Esophagus squamous epithelium (tissue), 5 donors: ENCODE data around the gene PRKD3. TPM values are rescaled to one million over a fixed set of nuclear protein-coding genes. Genes with fewer than 3 reads are reported as not detected.

Source experiments
- DNase-seq: peaks from one replicate; lab custom pipeline; 2025; lab: John Stamatoyannopoulos, UW
- H3K27ac ChIP-seq, 4 donors: fragments of 200-600 bp; sonication (generic); one replicate each; pipeline ENCODE4 v1.5.1; 2016 to 2019; ENCODE audit warnings: mild to moderate bottlenecking in 1 of 4
- H3K27me3 ChIP-seq, 4 donors: fragments of 200-600 bp; sonication (generic); 1 replicate in 3 of 4; 2 replicates in 1 of 4; pipeline versions ENCODE4 v1.5.1 to v1.6.0; 2017 to 2021; ENCODE audit warnings: antibody characterized with exemption in 1 of 4
- H3K36me3 ChIP-seq, 3 donors: fragments of 200-600 bp; sonication (generic); one replicate each; pipeline ENCODE4 v1.5.1; 2016 to 2019
- H3K4me1 ChIP-seq, 3 donors: fragments of 200-600 bp; sonication (generic); one replicate each; pipeline ENCODE4 v1.5.1; 2017 to 2019
- H3K4me3 ChIP-seq, 4 donors: fragments of 200-600 bp; sonication (generic); 1 replicate in 3 of 4; 2 replicates in 1 of 4; pipeline ENCODE4 v1.5.1; 2016 to 2019; ENCODE audit warnings: mild to moderate bottlenecking in 2 of 4, moderate library complexity in 1 of 4
- H3K9me3 ChIP-seq, 3 donors: fragments of 200-600 bp; sonication (generic); one replicate each; pipeline ENCODE4 v1.5.1; 2016 to 2019
- CTCF ChIP-seq, 6 experiments: fragments of 450-650 bp in 4 of 6; fragments of 200-600 bp in 2 of 6; sonication (generic) in 2 of 6; IDR thresholded peaks; one replicate each; pipeline ENCODE4 v1.5.1; 2016 to 2019; ENCODE audit warnings: antibody characterized with exemption in 6 of 6, mild to moderate bottlenecking in 4 of 6, moderate library complexity in 4 of 6
- POLR2A ChIP-seq, 4 donors: fragments of 450-650 bp; IDR thresholded peaks; one replicate each; pipeline ENCODE4 v1.6.1; 2017; ENCODE audit warnings: antibody characterized with exemption in 4 of 4, mild to moderate bottlenecking in 4 of 4, moderate library complexity in 3 of 4
- WGBS, 2 donors: methylation state at CpG; one replicate each; pipeline ENCODE4 v1.1.5; 2018; 5-methylcytosine and 5-hydroxymethylcytosine counted together
- intact Hi-C: fragments of 100-400 bp; cut with DNase I; formaldehyde crosslinking; loops from one replicate; pipeline ENCODE4 v1.15.0; 2022
- total RNA-seq, 4 donors: library from RNA; depleted of rRNA; stranded (reverse); fragments of >200 nt; gene quantifications; one replicate each; pipeline ENCODE4 v1.1.0, GENCODE V29; 2016
- donor health status: DM: yes; HTN: yes; CAD: no.

PRKD3 gene
- total RNA-seq, 4 donors from 2014 or later: 7.4 to 25.9 (median 23.2) TPM

GRCh38 chr2:37366773-37367172 is 42.1 kb upstream of the PRKD3 start:
- TF ChIP-seq POLR2A (IDR thresholded peaks at IDR 0.05) (no peak), CTCF (IDR thresholded peaks at IDR 0.05) (no peak)
- intact Hi-C loops: no loop called here
- 32 to 55% methylated on average over 4 of the region's 4 CpGs for WGBS, 2 donors
- Histone ChIP-seq H3K9me3 (no peaks in the 10 kb centered on the region), H3K27ac (no peak overlapping the region), H3K4me3 (no peak overlapping the region), H3K36me3 (no peaks in the 10 kb centered on the region), H3K4me1 (peaks cover 0 to 13% (median 1%) of the 10 kb centered on the region in 3 donors), H3K27me3 (no peaks in the 10 kb centered on the region)
- no peak for DNase-seq

- no peak for TF ChIP-seq CTCF (IDR thresholded peaks at IDR 0.05)
- no peak for TF ChIP-seq POLR2A (IDR thresholded peaks at IDR 0.05)
- 72 to 83% methylated on average over 2 of the region's 2 CpGs for WGBS, 2 donors
- Histone ChIP-seq H3K9me3 (no peaks in the 10 kb centered on the region), H3K27me3 (no peaks in the 10 kb centered on the region), H3K4me3 (no peak overlapping the region), H3K27ac (no peak overlapping the region), H3K36me3 (no peaks in the 10 kb centered on the region), H3K4me1 (peaks cover 0 to 24% (median 4%) of the 10 kb centered on the region in 3 donors)
- intact Hi-C loops: no loop called here
- DNase-seq: no peak
Measured at GRCh38 chr2:37365669-37366068, 41.0 kb upstream of the PRKD3 start.

- no peaks in the 10 kb centered on the region for H3K27me3 ChIP-seq
- H3K27ac ChIP-seq: no peak overlapping the region
- H3K4me1 ChIP-seq: peaks cover 0 to 24% (median 4%) of the 10 kb centered on the region in 3 donors
- TF ChIP-seq CTCF (IDR thresholded peaks at IDR 0.05): no peak
- no peak for TF ChIP-seq POLR2A (IDR thresholded peaks at IDR 0.05)
- H3K9me3 ChIP-seq: no peaks in the 10 kb centered on the region
- intact Hi-C loops: no loop called here
- no peaks in the 10 kb centered on the region for H3K36me3 ChIP-seq
- no peak for DNase-seq
- H3K4me3 ChIP-seq: no peak overlapping the region
- 87 to 96% methylated on average over 6 of the region's 6 CpGs for WGBS, 2 donors
Measured at GRCh38 chr2:37364351-37364750, 39.7 kb upstream of the PRKD3 start.

GRCh38 chr2:37361994-37362698 is 37.5 kb upstream of the PRKD3 start:
- intact Hi-C loops: no loop called here
- H3K27ac ChIP-seq: peak overlapping the region in 3 of 4 donors; percentile 34 to 62 (median 48)
- TF ChIP-seq POLR2A (IDR thresholded peaks at IDR 0.05): no peak
- no peak for TF ChIP-seq CTCF (IDR thresholded peaks at IDR 0.05)

GRCh38 chr2:37361216-37361815 is 36.7 kb upstream of the PRKD3 start:
- intact Hi-C loops: no loop called here
- no peak for TF ChIP-seq CTCF (IDR thresholded peaks at IDR 0.05)
- no peak for TF ChIP-seq POLR2A (IDR thresholded peaks at IDR 0.05)
- H3K4me1 ChIP-seq: peaks cover 0 to 24% (median 4%) of the 10 kb centered on the region in 3 donors
- no peak overlapping the region for H3K4me3 ChIP-seq
- 61 to 73% methylated on average over 3 of the region's 3 CpGs for WGBS, 2 donors
- no peaks in the 10 kb centered on the region for H3K27me3 ChIP-seq
- peak overlapping the region in 3 of 4 donors; percentile 34 to 62 (median 48) for H3K27ac ChIP-seq
- no peak for DNase-seq
- H3K36me3 ChIP-seq: no peaks in the 10 kb centered on the region
- H3K9me3 ChIP-seq: no peaks in the 10 kb centered on the region

More at GRCh38 chr2:37361994-37362698, 37.5 kb upstream of the PRKD3 start:
- H3K4me3 ChIP-seq: no peak overlapping the region
- peaks cover 0 to 24% (median 4%) of the 10 kb centered on the region in 3 donors for H3K4me1 ChIP-seq
- WGBS, 2 donors: 46 to 66% methylated on average over 9 of the region's 9 CpGs
- DNase-seq: no peak
- H3K36me3 ChIP-seq: no peaks in the 10 kb centered on the region
- no peaks in the 10 kb centered on the region for H3K27me3 ChIP-seq
- no peaks in the 10 kb centered on the region for H3K9me3 ChIP-seq
